SK-N-SH (cell line): ENCODE results near the gene CACNA2D3. TPM values are rescaled to one million over a fixed set of nuclear protein-coding genes. Genes with fewer than 3 reads are reported as not detected.

Experiments used
- CTCF ChIA-PET: fragments of 300-600, 350-600 bp; formaldehyde crosslinking; extraction: SDS; loops from one replicate; lab custom pipeline; 2021; lab: Yijun Ruan, JAX
- POLR2A ChIA-PET: fragments of 350-600 bp; sonication (Branson Sonifier 250); formaldehyde crosslinking; extraction: SDS; loops from one replicate; lab custom pipeline; 2020; ENCODE audit warnings: antibody characterized with exemption, inconsistent platforms; lab: Yijun Ruan, JAX
- DNase-seq: peaks from one replicate; pipeline ENCODE4 v3.0.0; 2012
- H2AFZ ChIP-seq: fragments of 200-600 bp; sonication (generic); 2 replicates; pipeline ENCODE4 v1.8.1; 2016; ENCODE audit warnings: antibody characterized with exemption, mild to moderate bottlenecking, low read depth
- H3F3A ChIP-seq: fragments of 200-600 bp; sonication (generic); replicated peaks from 2 replicates; pipeline ENCODE3; 2016; ENCODE audit warnings: antibody characterized with exemption, mild to moderate bottlenecking; ENCODE audit not compliant: insufficient read depth
- H3K27ac ChIP-seq, 2 experiments: fragments of 200-500 bp in 1 of 2; fragments of 200-600 bp in 1 of 2; sonication (Bioruptor generic) in 1 of 2; sonication (generic), shearing (Covaris generic) in 1 of 2; 2 replicates each; pipeline versions ENCODE4 v1.5.1 to v1.6.1; 2014 to 2016; ENCODE audit warnings: low read depth in 2 of 2, inconsistent platforms in 1 of 2, low read length in 1 of 2, mild to moderate bottlenecking in 1 of 2, mixed read lengths in 1 of 2
- H3K27me3 ChIP-seq: fragments of 200-600 bp; sonication (generic), shearing (Covaris generic); 2 replicates; pipeline ENCODE4 v1.6.1; 2016; ENCODE audit warnings: mixed run types; ENCODE audit not compliant: insufficient read depth
- H3K36me3 ChIP-seq, 2 experiments: fragments of 200-500 bp in 1 of 2; fragments of 200-600 bp in 1 of 2; sonication (Bioruptor generic) in 1 of 2; sonication (generic) in 1 of 2; replicated peaks in 1 of 2; 2 replicates each; pipeline versions ENCODE3 to v1.5.1; 2014 to 2016; ENCODE audit warnings: low read length in 1 of 2, mild to moderate bottlenecking in 1 of 2; ENCODE audit not compliant: insufficient read depth in 2 of 2, control insufficient read depth in 1 of 2
- H3K4me1 ChIP-seq, 2 experiments: fragments of 200-500 bp in 1 of 2; fragments of 200-600 bp in 1 of 2; sonication (Bioruptor generic) in 1 of 2; sonication (generic), shearing (Covaris generic) in 1 of 2; 2 replicates each; pipeline versions ENCODE4 v1.5.1 to v1.6.1; 2014 to 2016; ENCODE audit warnings: low read depth in 1 of 2, low read length in 1 of 2, mixed run types in 1 of 2; ENCODE audit not compliant: insufficient read depth in 2 of 2, control insufficient read depth in 1 of 2
- H3K4me2 ChIP-seq: fragments of 200-600 bp; sonication (generic), shearing (Covaris generic); 2 replicates; pipeline ENCODE4 v1.6.1; 2017; ENCODE audit warnings: mixed run types
- H3K4me3 ChIP-seq, 2 experiments: fragments of 200-500 bp in 1 of 2; fragments of 200-600 bp in 1 of 2; sonication (Bioruptor generic) in 1 of 2; sonication (generic), shearing (Covaris generic) in 1 of 2; 2 replicates each; pipeline versions ENCODE4 v1.5.1 to v1.8.1; 2014 to 2016; ENCODE audit warnings: low read depth in 2 of 2, inconsistent platforms in 1 of 2, low read length in 1 of 2, mild to moderate bottlenecking in 1 of 2, mixed read lengths in 1 of 2, moderate library complexity in 1 of 2
- H3K79me2 ChIP-seq: fragments of 200-600 bp; sonication (generic); 2 replicates; pipeline ENCODE4 v1.8.1; 2017; ENCODE audit warnings: mild to moderate bottlenecking; ENCODE audit not compliant: insufficient read depth
- H3K9ac ChIP-seq: fragments of 200-600 bp; sonication (generic); 2 replicates; pipeline ENCODE4 v1.6.1; 2017; ENCODE audit warnings: mixed run types
- H3K9me2 ChIP-seq: fragments of 200-600 bp; sonication (generic); 2 replicates; pipeline ENCODE4 v1.6.1; 2017; ENCODE audit warnings: mixed run types
- H3K9me3 ChIP-seq: fragments of 200-600 bp; sonication (generic); 2 replicates; pipeline ENCODE4 v1.6.1; 2017; ENCODE audit warnings: mixed run types, mild to moderate bottlenecking, moderate library complexity
- H4K20me1 ChIP-seq: fragments of 200-600 bp; sonication (generic); 2 replicates; pipeline ENCODE4 v1.6.1; 2017; ENCODE audit warnings: mild to moderate bottlenecking, mixed run types; ENCODE audit not compliant: insufficient read depth
- ELF1 ChIP-seq: IDR thresholded peaks from 2 replicates; pipeline ENCODE4 v1.4.0; 2012
- EP300 ChIP-seq, 2 experiments: IDR thresholded peaks; 2 replicates each; pipeline versions ENCODE4 v1.4.0 to v1.6.1; 2012; ENCODE audit warnings: borderline replicate concordance in 1 of 2, low read depth in 1 of 2, low read length in 1 of 2
- EZH2phosphoT487 ChIP-seq: fragments of 200-600 bp; sonication (generic); IDR thresholded peaks from 2 replicates; pipeline ENCODE4 v1.6.1; 2017; ENCODE audit warnings: low read depth, mixed run types, mild to moderate bottlenecking, antibody characterized with exemption, moderate library complexity, borderline replicate concordance
- FOSL2 ChIP-seq: IDR thresholded peaks from 2 replicates; pipeline ENCODE4 v1.4.0; 2012; ENCODE audit warnings: low read depth, mild to moderate bottlenecking, moderate library complexity, borderline replicate concordance
- FOXJ3 ChIP-seq: sonication (generic); formaldehyde crosslinking; IDR thresholded peaks from 2 replicates; pipeline ENCODE4 v1.5.1; 2020; ENCODE audit warnings: mild to moderate bottlenecking, missing genetic modification reagents
- MEF2A ChIP-seq: IDR thresholded peaks from 2 replicates; pipeline ENCODE4 v1.4.0; 2012; ENCODE audit warnings: low read depth, borderline replicate concordance
- MXI1 ChIP-seq: IDR thresholded peaks from 2 replicates; pipeline ENCODE4 v1.6.1; 2012; ENCODE audit warnings: mild to moderate bottlenecking, low read depth, low read length, improper control_type of control experiment
- NRF1 ChIP-seq: IDR thresholded peaks from 2 replicates; pipeline ENCODE4 v1.6.1; 2012; ENCODE audit warnings: low read depth, mild to moderate bottlenecking, low read length
- PBX3 ChIP-seq: IDR thresholded peaks from 2 replicates; pipeline ENCODE4; 2012
- RCOR1 ChIP-seq: fragments of 150-350 bp; IDR thresholded peaks from 2 replicates; pipeline ENCODE4 v1.6.1; 2017; ENCODE audit warnings: antibody characterized with exemption, low read length
- RXRA ChIP-seq: IDR thresholded peaks from 2 replicates; pipeline ENCODE4 v1.4.0; 2012; ENCODE audit warnings: low read depth, mild to moderate bottlenecking, borderline replicate concordance
- SMC3 ChIP-seq: IDR thresholded peaks from 2 replicates; pipeline ENCODE4 v1.6.1; 2012; ENCODE audit warnings: low read depth, low read length, improper control_type of control experiment
- TAF1 ChIP-seq: IDR thresholded peaks from 2 replicates; pipeline ENCODE4 v1.6.1; 2012; ENCODE audit warnings: low read depth, mild to moderate bottlenecking, low read length, moderate library complexity, borderline replicate concordance
- USF2 ChIP-seq: fragments of 150-350 bp; IDR thresholded peaks from 2 replicates; pipeline ENCODE4 v1.6.1; 2017; ENCODE audit warnings: antibody characterized with exemption, low read length, low read depth, borderline replicate concordance
- YY1 ChIP-seq: IDR thresholded peaks from 2 replicates; pipeline ENCODE4 v1.4.0; 2012; ENCODE audit warnings: low read depth, mild to moderate bottlenecking
- WGBS: methylation state at CpG from one replicate; pipeline ENCODE4 v1.1.6; 2017; ENCODE audit warnings: low lambda C conversion rate; 5-methylcytosine and 5-hydroxymethylcytosine counted together
- polyA plus RNA-seq, 3 experiments: library from polyadenylated mRNA; depleted of rRNA; stranded (reverse); fragments of >200 nt; gene quantifications; 2 replicates each; pipeline ENCODE4 v1.2.3, GENCODE V29; 2012
- TF ChIP-seq, protein P1 (sequence below): IDR thresholded peaks from 2 replicates; pipeline ENCODE4 v1.4.0; 2012; ENCODE audit warnings: low read depth, borderline replicate concordance
- TF ChIP-seq, protein P2 (sequence below): IDR thresholded peaks from 2 replicates; pipeline ENCODE4 v1.4.0; 2012; ENCODE audit warnings: low read depth, borderline replicate concordance

Gene CACNA2D3
- polyA plus RNA-seq, 1 of the 3 experiments (the other 2 are of a cell fraction): 0.15 TPM

- no peak for DNase-seq
- Histone ChIP-seq H3K9me3 (no peaks in the 10 kb centered on the region), H3K27me3 (no peaks in the 10 kb centered on the region), H3F3A (no peaks in the 10 kb centered on the region), H4K20me1 (no peaks in the 10 kb centered on the region), H3K4me2 (no peak overlapping the region), H3K9me2 (no peaks in the 10 kb centered on the region), H2AFZ (no peak overlapping the region), H3K9ac (no peak overlapping the region), H3K27ac (no peak overlapping the region), H3K4me3 (no peak overlapping the region), H3K79me2 (no peaks in the 10 kb centered on the region), H3K36me3 (no peaks in the 10 kb centered on the region), H3K4me1 (no peaks in the 10 kb centered on the region)
- TF ChIP-seq, protein P1, sequence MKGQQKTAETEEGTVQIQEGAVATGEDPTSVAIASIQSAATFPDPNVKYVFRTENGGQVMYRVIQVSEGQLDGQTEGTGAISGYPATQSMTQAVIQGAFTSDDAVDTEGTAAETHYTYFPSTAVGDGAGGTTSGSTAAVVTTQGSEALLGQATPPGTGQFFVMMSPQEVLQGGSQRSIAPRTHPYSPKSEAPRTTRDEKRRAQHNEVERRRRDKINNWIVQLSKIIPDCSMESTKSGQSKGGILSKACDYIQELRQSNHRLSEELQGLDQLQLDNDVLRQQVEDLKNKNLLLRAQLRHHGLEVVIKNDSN: no peak
- TF ChIP-seq EP300 (IDR thresholded peaks at IDR 0.05; ENCODE audit: borderline replicate concordance in 1 of 2, low read depth in 1 of 2, low read length in 1 of 2): no peak
- TF ChIP-seq SMC3: no peak
- no peak for TF ChIP-seq NRF1
- TF ChIP-seq RXRA: no peak
- 48% methylated on average over 2 of the region's 2 CpGs for WGBS
- POLR2A ChIA-PET: no interaction called here
- CTCF ChIA-PET: no interaction called here
Observed at GRCh38 chr3:54437271-54437670, 314.9 kb downstream of the CACNA2D3 start.

DNA sequence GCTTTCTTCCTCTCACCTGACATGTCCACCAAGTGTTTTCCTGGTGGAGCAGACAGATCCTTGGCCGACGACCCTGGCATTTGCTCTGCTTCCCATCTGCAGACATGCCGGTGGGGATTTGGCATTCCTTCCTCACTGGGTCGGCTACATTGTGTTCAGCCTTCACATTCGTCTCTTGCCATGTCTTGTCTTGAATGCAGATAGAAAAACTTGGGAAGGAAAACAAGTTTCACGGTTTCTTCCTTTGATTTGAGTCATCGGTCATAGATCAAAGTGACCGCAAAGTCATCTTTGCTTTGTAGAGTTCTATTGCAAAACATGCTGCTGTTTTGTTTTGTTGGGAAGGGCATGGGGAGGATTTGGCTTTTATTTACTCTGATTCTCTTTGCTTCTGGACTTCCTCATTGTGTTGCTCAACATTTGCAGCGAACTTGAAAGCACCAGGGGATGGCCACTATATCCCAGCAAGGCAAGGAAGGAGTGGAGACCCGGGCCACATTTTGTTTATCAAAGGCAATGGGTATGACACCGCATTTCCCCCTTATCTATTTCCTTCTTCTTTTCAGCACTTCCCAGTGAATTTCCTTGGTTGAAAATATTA is 321.3 kb downstream of the CACNA2D3 start:
- Histone ChIP-seq H3K36me3 (no peaks in the 10 kb centered on the region), H3K4me3 (no peak overlapping the region), H3F3A (no peaks in the 10 kb centered on the region), H3K4me2 (no peak overlapping the region), H3K9ac (no peak overlapping the region), H3K27ac (no peak overlapping the region), H3K9me3 (no peaks in the 10 kb centered on the region), H4K20me1 (no peaks in the 10 kb centered on the region), H3K27me3 (no peaks in the 10 kb centered on the region), H3K79me2 (no peaks in the 10 kb centered on the region), H3K9me2 (no peaks in the 10 kb centered on the region), H2AFZ (no peak overlapping the region), H3K4me1 (no peaks in the 10 kb centered on the region)
- CTCF ChIA-PET: interaction anchor here (2.4 kb wide), 1 partner anchor 10 kb away, joined by 7 read pairs; no protein-coding TSS in a partner anchor
- POLR2A ChIA-PET: no interaction called here
- no peak for DNase-seq
- no peak for TF ChIP-seq MXI1
- TF ChIP-seq RCOR1: no peak
- TF ChIP-seq MEF2A: no peak
- TF ChIP-seq, protein P1: no peak
- TF ChIP-seq YY1: no peak
- 37% methylated on average over 11 of the region's 11 CpGs for WGBS

DNA sequence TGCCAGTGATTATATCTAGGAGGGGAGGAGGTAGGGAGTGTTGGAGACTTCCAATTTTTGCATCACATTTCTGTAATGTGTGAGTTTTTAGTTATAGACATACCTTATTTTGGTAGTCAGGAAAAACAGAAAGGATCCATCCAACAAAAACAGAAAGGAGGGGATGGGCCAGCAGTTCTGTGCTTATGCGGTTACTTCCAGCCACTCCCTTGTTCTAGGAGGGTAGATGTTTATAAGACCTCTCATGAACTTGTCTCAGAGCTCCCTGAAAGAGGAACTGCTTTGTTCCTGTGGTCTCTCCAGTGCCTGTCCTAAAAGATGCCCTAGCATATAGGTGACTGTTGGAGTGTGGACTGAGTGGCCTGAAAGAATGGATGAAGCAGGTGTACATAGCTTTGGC is 323.3 kb downstream of the CACNA2D3 start:
- Histone ChIP-seq H3K9me3 (no peaks in the 10 kb centered on the region), H3K4me1 (no peaks in the 10 kb centered on the region), H3K9me2 (no peaks in the 10 kb centered on the region), H3K79me2 (no peaks in the 10 kb centered on the region), H3K9ac (no peak overlapping the region), H3F3A (no peaks in the 10 kb centered on the region), H4K20me1 (no peaks in the 10 kb centered on the region), H2AFZ (no peak overlapping the region), H3K4me3 (no peak overlapping the region), H3K27me3 (no peaks in the 10 kb centered on the region), H3K4me2 (no peak overlapping the region), H3K36me3 (no peaks in the 10 kb centered on the region), H3K27ac (no peak overlapping the region)
- WGBS: 58% methylated on average over 1 of the region's 1 CpG
- POLR2A ChIA-PET: no interaction called here
- CTCF ChIA-PET: no interaction called here
- no peak for DNase-seq
- TF ChIP-seq ELF1: no peak
- no peak for TF ChIP-seq RXRA
- no peak for TF ChIP-seq TAF1
- TF ChIP-seq EZH2phosphoT487: no peak
- TF ChIP-seq FOSL2: no peak
- TF ChIP-seq PBX3: no peak
- no peak for TF ChIP-seq USF2
- no peak for TF ChIP-seq MEF2A
- TF ChIP-seq FOXJ3 (CRISPR knock-in tag): no peak
- TF ChIP-seq, protein P2, sequence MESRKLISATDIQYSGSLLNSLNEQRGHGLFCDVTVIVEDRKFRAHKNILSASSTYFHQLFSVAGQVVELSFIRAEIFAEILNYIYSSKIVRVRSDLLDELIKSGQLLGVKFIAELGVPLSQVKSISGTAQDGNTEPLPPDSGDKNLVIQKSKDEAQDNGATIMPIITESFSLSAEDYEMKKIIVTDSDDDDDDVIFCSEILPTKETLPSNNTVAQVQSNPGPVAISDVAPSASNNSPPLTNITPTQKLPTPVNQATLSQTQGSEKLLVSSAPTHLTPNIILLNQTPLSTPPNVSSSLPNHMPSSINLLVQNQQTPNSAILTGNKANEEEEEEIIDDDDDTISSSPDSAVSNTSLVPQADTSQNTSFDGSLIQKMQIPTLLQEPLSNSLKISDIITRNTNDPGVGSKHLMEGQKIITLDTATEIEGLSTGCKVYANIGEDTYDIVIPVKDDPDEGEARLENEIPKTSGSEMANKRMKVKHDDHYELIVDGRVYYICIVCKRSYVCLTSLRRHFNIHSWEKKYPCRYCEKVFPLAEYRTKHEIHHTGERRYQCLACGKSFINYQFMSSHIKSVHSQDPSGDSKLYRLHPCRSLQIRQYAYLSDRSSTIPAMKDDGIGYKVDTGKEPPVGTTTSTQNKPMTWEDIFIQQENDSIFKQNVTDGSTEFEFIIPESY: no peak
